Astrocyte (in vitro differentiated cells and primary cell): ENCODE data around the gene DRGX. TPM values are rescaled to one million over a fixed set of nuclear protein-coding genes. Genes with fewer than 3 reads are reported as not detected.

Experiments used
- DNase-seq: peaks from one replicate; pipeline ENCODE4 v3.0.0-alpha.2; 2010; ENCODE audit warnings: low read depth
- FAIRE-seq: peaks from 2 replicates; lab custom pipeline; 2011; peaks lifted over from hg19 to GRCh38; lab: Jason Lieb, UNC
- H2AFZ ChIP-seq: 2 replicates; pipeline ENCODE4 v1.6.0; 2012; ENCODE audit warnings: low read depth, low read length, inconsistent platforms
- H3K27ac ChIP-seq: 2 replicates; pipeline ENCODE4 v1.5.1; 2011; ENCODE audit warnings: low read depth, low read length, inconsistent platforms
- H3K27me3 ChIP-seq: 2 replicates; pipeline ENCODE4 v1.6.0; 2011; ENCODE audit warnings: low read length, inconsistent platforms; ENCODE audit not compliant: insufficient read depth
- H3K36me3 ChIP-seq: 2 replicates; pipeline ENCODE4 v1.5.1; 2011; ENCODE audit warnings: low read length, inconsistent platforms; ENCODE audit not compliant: insufficient read depth
- H3K4me1 ChIP-seq: 2 replicates; pipeline ENCODE4 v1.5.1; 2011; ENCODE audit warnings: low read length, inconsistent platforms; ENCODE audit not compliant: insufficient read depth
- H3K4me2 ChIP-seq: 2 replicates; pipeline ENCODE4 v1.6.0; 2012; ENCODE audit warnings: low read length, inconsistent platforms
- H3K4me3 ChIP-seq: 2 replicates; pipeline ENCODE4 v1.5.1; 2011; ENCODE audit warnings: low read depth, mild to moderate bottlenecking, low read length, inconsistent platforms; ENCODE audit not compliant: insufficient read depth
- H3K79me2 ChIP-seq: 2 replicates; pipeline ENCODE4 v1.6.0; 2012; ENCODE audit warnings: mild to moderate bottlenecking, low read length, inconsistent platforms; ENCODE audit not compliant: insufficient read depth
- H3K9ac ChIP-seq: 2 replicates; pipeline ENCODE4 v1.6.0; 2012; ENCODE audit warnings: mild to moderate bottlenecking, low read length, inconsistent platforms
- H3K9me3 ChIP-seq: 2 replicates; pipeline ENCODE4 v1.5.1; 2012; ENCODE audit warnings: low read depth, mild to moderate bottlenecking, low read length, inconsistent platforms; ENCODE audit not compliant: insufficient read depth
- H4K20me1 ChIP-seq: 2 replicates; pipeline ENCODE4 v1.6.0; 2012; ENCODE audit warnings: low read length, inconsistent platforms; ENCODE audit not compliant: insufficient read depth
- H3K27ac Mint-ChIP-seq: one replicate; pipeline ENCODE4 v1.8.0; 2021; ENCODE audit warnings: mild to moderate bottlenecking, mixed read lengths; ENCODE audit not compliant: unreplicated experiment
- H3K27me3 Mint-ChIP-seq: one replicate; pipeline ENCODE4 v1.8.0; 2021; ENCODE audit warnings: low read depth, mixed read lengths; ENCODE audit not compliant: unreplicated experiment
- H3K36me3 Mint-ChIP-seq: one replicate; pipeline ENCODE4 v1.8.0; 2021; ENCODE audit warnings: low read depth, mixed read lengths; ENCODE audit not compliant: unreplicated experiment
- H3K4me1 Mint-ChIP-seq: one replicate; pipeline ENCODE4 v1.8.0; 2021; ENCODE audit warnings: low read depth, mixed read lengths; ENCODE audit not compliant: unreplicated experiment
- H3K4me3 Mint-ChIP-seq: one replicate; pipeline ENCODE4 v1.8.0; 2021; ENCODE audit warnings: mild to moderate bottlenecking, moderate library complexity, mixed read lengths; ENCODE audit not compliant: unreplicated experiment
- H3K9me3 Mint-ChIP-seq: one replicate; pipeline ENCODE4 v1.8.0; 2021; ENCODE audit warnings: mild to moderate bottlenecking, mixed read lengths; ENCODE audit not compliant: unreplicated experiment
- CTCF ChIP-seq: IDR thresholded peaks from 2 replicates; pipeline ENCODE4 v1.5.1; 2011; ENCODE audit warnings: low read depth, mild to moderate bottlenecking, inconsistent platforms, low read length, moderate library complexity; ENCODE audit not compliant: insufficient read depth
- EZH2 ChIP-seq: IDR thresholded peaks from 2 replicates; pipeline ENCODE4 v1.6.1; 2012; ENCODE audit warnings: mild to moderate bottlenecking, low read length, inconsistent platforms; ENCODE audit not compliant: insufficient read depth
- total RNA-seq: library from RNA; stranded (reverse); gene quantifications from 2 replicates; pipeline ENCODE4 v1.2.1, GENCODE V29; 2021

The DRGX gene
- total RNA-seq, 1 donor from 2014 or later: not detected

GRCh38 chr10:49322371-49323170 is 73.3 kb downstream of the DRGX start:
- H3K4me3 ChIP-seq: no peak overlapping the region
- H3K79me2 ChIP-seq: no peaks in the 10 kb centered on the region
- TF ChIP-seq CTCF: no peak
- no peak for TF ChIP-seq EZH2
- H3K9me3 ChIP-seq: no peaks in the 10 kb centered on the region
- no peak overlapping the region for H3K27ac ChIP-seq
- DNase-seq (no peak), FAIRE-seq (no peak)
- no peaks in the 10 kb centered on the region for H3K4me1 ChIP-seq
- no peaks in the 10 kb centered on the region for H3K27me3 ChIP-seq
- Mint-ChIP-seq H3K36me3 (no peaks in the 10 kb centered on the region), H3K27ac (no peak overlapping the region), H3K4me3 (no peak overlapping the region), H3K27me3 (peaks cover 42% of the 10 kb centered on the region), H3K9me3 (peaks cover 2% of the 10 kb centered on the region), H3K4me1 (no peaks in the 10 kb centered on the region)
- no peak overlapping the region for H3K9ac ChIP-seq
- H3K4me2 ChIP-seq: no peak overlapping the region
- no peaks in the 10 kb centered on the region for H3K36me3 ChIP-seq
- no peaks in the 10 kb centered on the region for H4K20me1 ChIP-seq
- H2AFZ ChIP-seq: no peak overlapping the region

- Mint-ChIP-seq H3K27me3 (peaks cover 39% of the 10 kb centered on the region), H3K27ac (no peak overlapping the region), H3K9me3 (peaks cover 2% of the 10 kb centered on the region), H3K4me1 (no peaks in the 10 kb centered on the region), H3K36me3 (no peaks in the 10 kb centered on the region), H3K4me3 (no peak overlapping the region)
- Histone ChIP-seq H3K79me2 (no peaks in the 10 kb centered on the region), H4K20me1 (no peaks in the 10 kb centered on the region), H3K9me3 (no peaks in the 10 kb centered on the region), H3K4me1 (no peaks in the 10 kb centered on the region), H3K27me3 (no peaks in the 10 kb centered on the region), H3K4me3 (no peak overlapping the region), H2AFZ (no peak overlapping the region), H3K9ac (no peak overlapping the region), H3K36me3 (no peaks in the 10 kb centered on the region), H3K27ac (no peak overlapping the region), H3K4me2 (no peak overlapping the region)
- DNase-seq (no peak), FAIRE-seq (no peak)
- TF ChIP-seq CTCF (no peak), EZH2 (no peak)
Measured at GRCh38 chr10:49321021-49321420, 74.9 kb downstream of the DRGX start.

- FAIRE-seq (no peak), DNase-seq (no peak)
- Histone ChIP-seq H3K27me3 (no peaks in the 10 kb centered on the region), H3K4me3 (no peak overlapping the region), H3K4me2 (no peak overlapping the region), H3K9ac (no peak overlapping the region), H4K20me1 (no peaks in the 10 kb centered on the region), H3K27ac (no peak overlapping the region), H2AFZ (no peak overlapping the region), H3K79me2 (no peaks in the 10 kb centered on the region), H3K4me1 (no peaks in the 10 kb centered on the region), H3K9me3 (no peaks in the 10 kb centered on the region), H3K36me3 (no peaks in the 10 kb centered on the region)
- no peak for TF ChIP-seq EZH2
- no peak for TF ChIP-seq CTCF
- Mint-ChIP-seq H3K27ac (no peak overlapping the region), H3K27me3 (peaks cover 37% of the 10 kb centered on the region), H3K36me3 (no peaks in the 10 kb centered on the region), H3K9me3 (peaks cover 2% of the 10 kb centered on the region), H3K4me3 (no peak overlapping the region), H3K4me1 (no peaks in the 10 kb centered on the region)
Measured at GRCh38 chr10:49320191-49320590, 75.7 kb downstream of the DRGX start.
